B cell (primary cell): ENCODE data around the gene NCOR1. TPM values are rescaled to one million over a fixed set of nuclear protein-coding genes. Genes with fewer than 3 reads are reported as not detected.
"Not testable (repeated sequence)": the region's sequence is repeated elsewhere in the genome, so short reads cannot be mapped to it uniquely, and the experiment has no call there.

ENCODE experiments used
- ATAC-seq: fragments of 200-7000 bp; cut with Tn5 transposase; one replicate; pipeline ENCODE4 v1.10.0; 2021; ENCODE audit warnings: low read depth, mild to moderate bottlenecking, moderate number of reproducible peaks, moderate library complexity
- CTCF ChIA-PET: fragments of 350-600 bp; sonication (Branson Sonifier 250); formaldehyde crosslinking; loops from one replicate; lab custom pipeline; 2021; ENCODE audit warnings: antibody characterized with exemption, inconsistent platforms; lab: Charles Lee
- POLR2A ChIA-PET: fragments of 350-600 bp; sonication (Branson Sonifier 250); formaldehyde crosslinking; loops from one replicate; lab custom pipeline; 2021; ENCODE audit warnings: antibody characterized with exemption; lab: Charles Lee
- DNase-seq: peaks from one replicate; pipeline ENCODE4 v3.0.0; 2013
- H2AFZ ChIP-seq: 2 replicates; pipeline ENCODE4 v1.6.1; 2012; ENCODE audit warnings: mild to moderate bottlenecking, low read depth, low read length; ENCODE audit not compliant: insufficient read depth, poor library complexity, severe bottlenecking
- H3K27ac ChIP-seq, 2 donors: 1 replicate in 1 of 2; 2 replicates in 1 of 2; pipeline ENCODE4 v1.5.1; 2012 to 2013; ENCODE audit warnings: low read length in 2 of 2, mild to moderate bottlenecking in 2 of 2, moderate library complexity in 1 of 2
- H3K27me3 ChIP-seq, 4 experiments: fragments of 200-600 bp in 1 of 4; sonication (generic) in 1 of 4; replicated peaks in 1 of 4; 1 replicate in 2 of 4; 2 replicates in 2 of 4; pipeline versions ENCODE4 v1.6.1 to v1.7.0; 2013 to 2016; ENCODE audit warnings: low read length in 3 of 4, mild to moderate bottlenecking in 2 of 4, mixed read lengths in 1 of 4, moderate library complexity in 1 of 4; ENCODE audit not compliant: insufficient read depth in 4 of 4, control insufficient read depth in 3 of 4; ENCODE audit errors: control extremely low read depth in 1 of 4
- H3K36me3 ChIP-seq, 2 experiments: replicated peaks in 1 of 2; 1 replicate in 1 of 2; 2 replicates in 1 of 2; pipeline versions ENCODE4 v1.6.1 to v1.7.1; 2013; ENCODE audit warnings: low read length in 1 of 2; ENCODE audit not compliant: insufficient read depth in 2 of 2, control insufficient read depth in 1 of 2; ENCODE audit errors: control extremely low read depth in 1 of 2, extremely low read depth in 1 of 2
- H3K4me1 ChIP-seq, 2 donors: fragments of 200-600 bp in 1 of 2; sonication (generic) in 1 of 2; 1 replicate in 1 of 2; 2 replicates in 1 of 2; pipeline versions ENCODE4 v1.5.1 to v1.6.1; 2013 to 2017; ENCODE audit warnings: low read length in 2 of 2; ENCODE audit not compliant: control insufficient read depth in 2 of 2, insufficient read depth in 2 of 2
- H3K4me2 ChIP-seq: replicated peaks from 2 replicates; pipeline ENCODE3; 2012; ENCODE audit warnings: mild to moderate bottlenecking, low read depth, low read length; ENCODE audit not compliant: poor library complexity, severe bottlenecking
- H3K4me3 ChIP-seq, 5 experiments: fragments of 200-600 bp in 1 of 5; sonication (generic) in 1 of 5; 1 replicate in 3 of 5; 2 replicates in 2 of 5; pipeline versions ENCODE4 v1.5.1 to v1.7.0; 2011 to 2016; ENCODE audit warnings: low read length in 4 of 5, mild to moderate bottlenecking in 4 of 5, low read depth in 2 of 5, control low read depth in 1 of 5, moderate library complexity in 1 of 5; ENCODE audit not compliant: insufficient read depth in 1 of 5; ENCODE audit errors: control extremely low read depth in 1 of 5, extremely low read depth in 1 of 5
- H3K79me2 ChIP-seq: fragments of 200-600 bp; sonication (generic); one replicate; pipeline ENCODE4 v1.6.0; 2016; ENCODE audit warnings: low read length; ENCODE audit not compliant: control insufficient read depth, insufficient read depth
- H3K9ac ChIP-seq: fragments of 200-600 bp; sonication (generic); 2 replicates; pipeline ENCODE4 v1.6.1; 2017; ENCODE audit warnings: mild to moderate bottlenecking, low read length, moderate library complexity
- H3K9me3 ChIP-seq, 3 donors: one replicate each; pipeline versions ENCODE4 v1.6.1 to v1.7.1; 2013; ENCODE audit warnings: low read length in 2 of 3; ENCODE audit not compliant: control insufficient read depth in 2 of 3, insufficient read depth in 1 of 3; ENCODE audit errors: control extremely low read depth in 1 of 3
- H4K20me1 ChIP-seq: 2 replicates; pipeline ENCODE4 v1.6.0; 2012; ENCODE audit warnings: mild to moderate bottlenecking, low read length; ENCODE audit not compliant: insufficient read depth, control insufficient read depth, poor library complexity, severe bottlenecking
- H3K27ac Mint-ChIP-seq: one replicate; pipeline ENCODE4 v1.8.0; 2021; ENCODE audit warnings: mixed read lengths
- H3K27me3 Mint-ChIP-seq: one replicate; pipeline ENCODE4 v1.8.0; 2021; ENCODE audit warnings: mixed read lengths
- H3K4me1 Mint-ChIP-seq: one replicate; pipeline ENCODE4 v1.8.0; 2021; ENCODE audit warnings: mixed read lengths
- H3K4me3 Mint-ChIP-seq: one replicate; pipeline ENCODE4 v1.8.0; 2021; ENCODE audit warnings: mixed read lengths
- H3K9me3 Mint-ChIP-seq: one replicate; pipeline ENCODE4 v1.8.0; 2022; ENCODE audit warnings: mixed read lengths; ENCODE audit not compliant: insufficient read depth
- CTCF ChIP-seq: fragments of 200-600 bp; IDR thresholded peaks from one replicate; pipeline ENCODE4 v1.8.0; 2022; ENCODE audit warnings: antibody characterized with exemption, mild to moderate bottlenecking
- EZH2 ChIP-seq: IDR thresholded peaks from 2 replicates; pipeline ENCODE4 v1.6.1; 2012; ENCODE audit warnings: borderline replicate concordance, low read depth, mild to moderate bottlenecking, moderate library complexity, low read length; ENCODE audit not compliant: insufficient read depth, poor library complexity, severe bottlenecking
- WGBS: methylation state at CpG from one replicate; pipeline ENCODE4 v1.1.5; 2013; ENCODE audit warnings: missing lambda C conversion rate; ENCODE audit not compliant: insufficient coverage; 5-methylcytosine and 5-hydroxymethylcytosine counted together
- intact Hi-C: fragments of 100-400 bp; cut with micrococcal nuclease; formaldehyde crosslinking; loops from one replicate; pipeline ENCODE4 v1.10.0; 2022
- polyA plus RNA-seq: library from polyadenylated mRNA; depleted of rRNA; stranded (reverse); fragments of >200 nt; gene quantifications from 2 replicates; pipeline ENCODE4 v1.2.3, GENCODE V29; 2012
- total RNA-seq, 2 donors: library from RNA; stranded (reverse); fragments of 120-200 nt in 1 of 2; gene quantifications; 1 replicate in 1 of 2; 2 replicates in 1 of 2; pipeline versions ENCODE4 v1.2.3 to v1.2.4, GENCODE V29; 2013 to 2022

NCOR1 gene
- total and polyA plus RNA-seq, 2 donors (not counting 1 experiment from before 2014, with no cell fraction given), result 46.3 to 217 TPM

GRCh38 chr17:16212793-16213192 lies 2.5 kb downstream of the NCOR1 start:
- Histone ChIP-seq H3K9ac (no peak overlapping the region), H3K27me3 (no peaks in the 10 kb centered on the region), H3K4me1 (peaks cover 22 to 35% of the 10 kb centered on the region in 2 donors), H3K4me3 (no peak overlapping the region), H3K27ac (no peak overlapping the region), H4K20me1 (peaks cover 7% of the 10 kb centered on the region), H2AFZ (no peak overlapping the region), H3K9me3 (peaks cover 0 to 3% (median 0%) of the 10 kb centered on the region in 3 donors), H3K36me3 (no peaks in the 10 kb centered on the region), H3K4me2 (no peak overlapping the region), H3K79me2 (peaks cover 90% of the 10 kb centered on the region)
- intact Hi-C loops, result loop anchor here (10.0 kb wide), 1 partner anchor 202 kb away; the partner anchor contains the start of gene TRPV2
- Mint-ChIP-seq H3K9me3 (no peaks in the 10 kb centered on the region), H3K27me3 (no peaks in the 10 kb centered on the region), H3K4me1 (peaks cover 42% of the 10 kb centered on the region), H3K4me3 (no peak overlapping the region), H3K27ac (no peak overlapping the region)
- DNase-seq (no peak), ATAC-seq (no peak)
- ChIA-PET CTCF (interaction anchor here (1.2 kb wide), 1 partner anchor 66 kb away, joined by 5 read pairs; no protein-coding TSS in a partner anchor), POLR2A (interaction anchor here (0.6 kb wide), 1 partner anchor 81 kb away, joined by 4 read pairs; no protein-coding TSS in a partner anchor)
- no CpG with 5 or more reads among the region's 6 CpGs for WGBS
- TF ChIP-seq EZH2, result no peak

GRCh38 chr17:16211590-16211989 lies 3.7 kb downstream of the NCOR1 start:
- WGBS, result no CpG with 5 or more reads among the region's 3 CpGs
- H3K79me2 ChIP-seq, result peaks cover 91% of the 10 kb centered on the region
- CTCF ChIA-PET, result no interaction called here
- H3K36me3 ChIP-seq, result no peaks in the 10 kb centered on the region
- DNase-seq (no peak), ATAC-seq (no peak)
- H3K27me3 Mint-ChIP-seq, result no peaks in the 10 kb centered on the region
- H3K4me3 ChIP-seq, result no peak overlapping the region
- no peak overlapping the region for H3K4me3 Mint-ChIP-seq
- H3K4me2 ChIP-seq, result no peak overlapping the region
- H2AFZ ChIP-seq, result no peak overlapping the region
- no peak for TF ChIP-seq EZH2
- no peak for TF ChIP-seq CTCF
- H4K20me1 ChIP-seq, result peaks cover 7% of the 10 kb centered on the region
- H3K9ac ChIP-seq, result no peak overlapping the region
- peak overlapping the region in 1 of 2 donors; percentile 31 for H3K27ac ChIP-seq
- peaks cover 0 to 3% (median 0%) of the 10 kb centered on the region in 3 donors for H3K9me3 ChIP-seq
- H3K4me1 ChIP-seq, result peaks cover 20 to 26% of the 10 kb centered on the region in 2 donors
- POLR2A ChIA-PET, result no interaction called here
- no peaks in the 10 kb centered on the region for H3K27me3 ChIP-seq
- H3K27ac Mint-ChIP-seq, result no peak overlapping the region
- H3K9me3 Mint-ChIP-seq, result no peaks in the 10 kb centered on the region
- intact Hi-C loops, result loop anchor here (10.0 kb wide), 1 partner anchor 203 kb away; the partner anchor contains the start of gene TRPV2
- H3K4me1 Mint-ChIP-seq, result peaks cover 39% of the 10 kb centered on the region

- peaks cover 55% of the 10 kb centered on the region for H3K4me1 Mint-ChIP-seq
- POLR2A ChIA-PET, H3K4me3 Mint-ChIP-seq: not testable (repeated sequence)
Measured at GRCh38 chr17:16204763-16205162, 10.6 kb downstream of the NCOR1 start.

More at GRCh38 chr17:16204763-16205162, 10.6 kb downstream of the NCOR1 start:
- H3K36me3 ChIP-seq, H3K4me3 ChIP-seq, H3K9me3 ChIP-seq, H2AFZ ChIP-seq, H4K20me1 ChIP-seq, H3K27ac Mint-ChIP-seq, CTCF ChIA-PET, ATAC-seq, H3K9ac ChIP-seq, H3K27me3 Mint-ChIP-seq, H3K9me3 Mint-ChIP-seq, H3K27me3 ChIP-seq, H3K4me2 ChIP-seq, intact Hi-C loops, DNase-seq: not testable (repeated sequence)
- Histone ChIP-seq H3K27ac (peak overlapping the region in 1 of 2 donors; percentile 45), H3K4me1 (peaks cover 22 to 26% of the 10 kb centered on the region in 2 donors), H3K79me2 (peaks cover 78% of the 10 kb centered on the region)
- 98% methylated on average over 6 of the region's 6 CpGs for WGBS
